Activated CD4-positive, alpha-beta T cell treated with anti-CD3 and anti-CD28 coated beads, Interleukin-2, amount 50 U/mL, for 16 hours (primary cell): ENCODE results near the gene DCAF5.
A peak's percentile ranks its signal among the peaks of the same experiment; 100 is the strongest.
"Not testable (repeated sequence)": the region's sequence is repeated elsewhere in the genome, so short reads cannot be mapped to it uniquely, and the experiment has no call there.

ENCODE experiments used
- DNase-seq: peaks from one replicate; pipeline ENCODE4 v3.0.0-alpha.2; 2020

The DCAF5 gene

GRCh38 chr14:69093631-69094421, 59.1 kb downstream of the DCAF5 start:
- no peak for DNase-seq

GRCh38 chr14:69092840-69093422, 60.0 kb downstream of the DCAF5 start:
- peak; percentile 32 for DNase-seq

DNA sequence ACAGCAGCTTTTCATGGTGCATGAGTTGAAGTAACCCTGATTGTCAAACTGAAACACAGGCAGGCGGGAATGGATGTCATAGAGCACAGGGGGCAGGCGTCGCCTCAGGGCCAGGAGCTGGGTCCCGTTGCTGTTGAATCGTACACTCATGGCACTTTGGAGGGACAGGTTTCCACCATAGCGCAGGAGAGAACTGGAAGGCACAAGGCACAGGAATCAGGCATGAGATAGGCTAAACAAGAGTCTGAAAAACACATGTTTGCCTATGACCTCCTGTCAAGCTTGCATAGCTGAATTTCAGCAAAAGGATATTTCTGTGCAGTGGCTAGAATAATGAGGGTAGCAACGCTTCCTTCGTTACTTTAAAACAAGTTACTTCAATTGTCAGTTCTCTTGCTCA, 61.2 kb downstream of the DCAF5 start:
- no peak for DNase-seq

- no peak for DNase-seq
Measured at GRCh38 chr14:69091006-69091405, 61.9 kb downstream of the DCAF5 start.

GRCh38 chr14:69090187-69090789, 62.6 kb downstream of the DCAF5 start:
- peak; percentile 23 for DNase-seq

GRCh38 chr14:69089046-69089445, 63.9 kb downstream of the DCAF5 start:
- DNase-seq, result no peak

GRCh38 chr14:69088586-69088985, 64.3 kb downstream of the DCAF5 start:
- DNase-seq, result no peak

GRCh38 chr14:69087061-69087461, 65.9 kb downstream of the DCAF5 start:
- DNase-seq, result no peak

GRCh38 chr14:69086537-69086936, 66.4 kb downstream of the DCAF5 start:
- no peak for DNase-seq

DNA sequence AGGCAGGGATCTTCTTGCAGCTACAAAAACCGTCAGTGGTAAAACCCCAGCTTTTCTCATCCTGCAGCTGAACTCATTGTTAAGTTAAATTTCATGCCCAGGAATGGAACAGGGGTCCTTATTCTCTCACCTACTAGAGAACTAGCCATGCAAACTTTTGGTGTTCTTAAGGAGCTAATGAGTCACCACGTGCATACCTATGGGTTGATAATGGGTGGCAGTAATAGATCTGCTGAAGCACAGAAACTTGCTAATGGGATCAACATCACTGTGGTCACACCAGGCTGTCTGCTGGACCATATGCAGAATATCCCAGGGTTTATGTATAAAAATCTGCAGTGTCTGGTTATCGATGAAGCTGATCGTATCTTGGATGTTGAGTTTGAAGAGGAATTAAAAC, 68.9 kb downstream of the DCAF5 start:
- no peak for DNase-seq

DNA sequence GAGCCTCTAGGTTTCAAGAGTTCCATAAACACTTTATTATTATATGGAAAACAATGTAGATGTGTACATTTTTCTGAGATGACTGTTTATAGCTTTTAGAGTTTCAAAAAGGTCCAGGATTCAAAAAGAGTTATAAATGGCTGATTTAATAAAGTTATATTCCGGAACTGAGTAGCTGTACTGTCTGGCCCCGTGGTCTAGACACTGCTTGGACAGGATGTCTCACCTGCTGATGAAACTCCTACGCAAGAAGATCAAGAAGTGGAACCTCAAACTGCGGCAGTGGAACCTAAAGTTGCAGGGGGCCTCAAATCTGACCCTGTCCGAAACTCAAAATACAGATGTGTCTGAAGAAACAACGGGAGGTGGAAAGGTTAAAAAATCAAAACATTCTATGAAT, 69.7 kb downstream of the DCAF5 start:
- DNase-seq, result no peak

- DNase-seq, result no peak
Measured at GRCh38 chr14:69081271-69081670, 71.6 kb downstream of the DCAF5 start.

GRCh38 chr14:69079747-69080146, 73.2 kb downstream of the DCAF5 start:
- DNase-seq, result no peak

- no peak for DNase-seq
Measured at GRCh38 chr14:69079188-69079742, 73.7 kb downstream of the DCAF5 start.

- no peak for DNase-seq
Measured at GRCh38 chr14:69077841-69078240, 75.1 kb downstream of the DCAF5 start.

- not testable (repeated sequence) for DNase-seq
Measured at GRCh38 chr14:69077185-69077584, 75.7 kb downstream of the DCAF5 start.

DNA sequence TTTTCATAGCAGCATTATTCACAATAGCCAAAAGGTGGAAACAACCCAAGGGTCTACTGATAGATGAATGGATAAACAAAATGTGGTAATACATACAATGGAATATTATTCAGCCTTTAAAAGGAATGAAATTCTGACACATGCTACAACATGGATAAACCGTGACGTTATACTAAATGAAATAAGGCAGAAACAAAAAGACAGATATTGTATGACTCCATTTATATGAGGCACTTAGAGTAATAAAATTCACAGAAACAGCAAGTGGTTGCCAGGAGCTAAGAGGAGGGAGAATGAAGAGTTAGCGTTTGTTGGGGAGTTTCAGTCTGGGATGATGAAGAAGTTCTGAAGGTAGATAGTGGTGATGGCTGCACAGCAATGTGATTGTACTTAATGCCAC, 76.6 kb downstream of the DCAF5 start:
- DNase-seq, result no peak

GRCh38 chr14:69073915-69074314, 79.0 kb downstream of the DCAF5 start:
- no peak for DNase-seq

- no peak for DNase-seq
Measured at GRCh38 chr14:69073429-69073828, 79.5 kb downstream of the DCAF5 start.

DNA sequence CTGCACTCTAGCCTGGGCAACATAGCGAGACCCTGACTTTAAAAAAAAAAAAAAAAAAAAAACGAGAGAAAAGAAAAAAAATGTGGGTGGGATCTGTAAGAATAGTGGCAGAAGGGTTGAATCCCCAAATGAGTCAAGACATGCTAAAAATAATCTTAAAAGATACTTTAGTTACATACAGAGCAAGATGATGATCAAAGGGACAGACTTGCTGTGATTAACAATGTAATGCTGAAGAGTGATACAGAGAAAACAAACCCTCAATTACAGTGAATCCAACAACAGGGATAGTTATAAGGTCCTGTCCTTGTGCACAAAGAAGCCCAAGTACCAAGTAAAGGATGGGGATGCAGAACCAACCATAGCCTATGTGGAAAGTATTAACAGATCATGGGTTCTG, 80.3 kb downstream of the DCAF5 start:
- no peak for DNase-seq

DNA sequence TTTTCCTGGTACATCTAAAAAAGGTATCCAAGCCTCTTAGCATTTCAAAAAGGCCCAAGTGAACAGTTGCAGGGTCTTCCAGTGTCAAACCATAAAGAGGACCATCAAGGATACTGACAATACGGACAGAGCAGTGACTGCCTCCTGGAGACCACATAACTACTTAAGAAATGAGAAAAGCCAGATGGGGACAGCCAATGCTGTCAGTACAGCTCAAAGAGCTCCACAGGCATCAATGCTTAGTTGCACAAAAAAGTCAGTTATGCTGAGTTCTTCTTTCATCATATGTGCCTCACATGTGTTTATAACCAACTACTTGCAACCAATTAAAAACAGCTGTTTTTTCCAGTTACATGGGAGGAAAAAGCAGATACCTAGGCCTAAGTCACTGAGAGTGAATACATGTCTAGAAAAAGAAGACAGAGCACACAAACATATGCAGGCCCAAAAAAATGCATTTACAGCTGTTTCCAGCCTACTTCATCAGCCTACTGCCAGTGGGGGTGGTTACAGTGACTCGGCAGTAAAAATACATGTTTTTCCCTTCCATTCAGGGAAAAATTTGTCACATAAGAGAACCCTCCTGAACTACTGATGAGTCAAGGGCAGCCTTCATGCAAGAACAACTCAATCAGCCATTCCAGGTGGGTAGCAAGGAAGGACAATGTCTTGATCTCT, 84.0 kb downstream of the DCAF5 start:
- DNase-seq, result no peak

DNA sequence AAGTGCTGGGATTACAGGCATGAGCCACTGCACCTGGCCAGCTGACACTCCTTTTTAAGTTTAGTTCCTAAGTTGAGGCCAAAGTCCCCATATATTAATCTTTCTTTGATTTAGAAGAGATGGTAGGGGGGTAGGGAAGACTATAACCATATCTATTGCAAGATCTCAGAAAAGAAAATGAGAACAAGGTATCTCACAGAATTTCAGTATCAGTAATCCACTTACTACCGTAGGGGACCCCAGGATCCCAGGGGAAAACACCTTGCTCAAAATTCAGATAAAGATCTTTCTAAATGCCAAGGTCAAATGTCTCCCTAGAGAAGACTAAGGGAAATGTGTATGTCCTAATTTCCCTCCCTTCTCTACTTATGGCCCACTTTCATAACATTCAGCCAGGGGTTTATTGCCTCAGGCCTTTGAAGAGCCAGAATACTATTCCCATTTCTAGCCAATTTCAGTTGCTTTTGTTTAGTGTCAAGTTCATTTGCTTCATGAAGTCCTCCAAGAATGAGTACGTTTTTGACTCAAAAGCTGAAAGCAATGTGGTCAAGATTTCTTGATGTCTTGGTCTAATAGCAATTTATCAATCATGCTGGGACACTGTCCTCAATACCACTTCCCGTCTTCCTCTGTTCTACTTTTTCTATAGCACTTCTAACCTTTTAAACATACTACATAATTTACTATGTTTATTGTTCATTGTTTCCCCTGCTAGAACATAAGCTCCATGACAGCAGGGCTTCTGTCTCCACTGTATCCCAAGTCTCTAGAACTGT, 86.3 kb downstream of the DCAF5 start:
- peak; percentile 69 for DNase-seq

DNA sequence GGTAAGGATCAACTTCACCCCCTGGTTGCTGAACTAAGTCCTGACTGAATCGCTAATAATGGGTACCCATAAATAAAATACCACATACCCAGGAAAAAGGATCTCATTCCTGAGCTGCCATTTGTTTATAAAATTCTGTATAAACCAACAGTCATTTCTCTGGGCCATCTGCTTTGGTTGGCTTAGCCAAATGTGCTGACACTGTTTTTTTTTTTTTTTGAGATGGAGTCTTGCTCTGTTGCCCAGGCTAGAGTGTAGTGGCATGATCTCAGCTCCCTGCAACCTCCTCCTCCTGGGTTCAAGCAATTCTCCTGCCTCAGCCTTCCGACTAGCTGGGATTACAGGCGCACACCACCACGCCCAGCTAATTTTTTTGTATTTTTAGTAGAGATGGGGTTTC, 87.0 kb downstream of the DCAF5 start:
- DNase-seq, result not testable (repeated sequence)
